ENCODE measurements around the gene NELFCD.

Gene NELFCD

DNA sequence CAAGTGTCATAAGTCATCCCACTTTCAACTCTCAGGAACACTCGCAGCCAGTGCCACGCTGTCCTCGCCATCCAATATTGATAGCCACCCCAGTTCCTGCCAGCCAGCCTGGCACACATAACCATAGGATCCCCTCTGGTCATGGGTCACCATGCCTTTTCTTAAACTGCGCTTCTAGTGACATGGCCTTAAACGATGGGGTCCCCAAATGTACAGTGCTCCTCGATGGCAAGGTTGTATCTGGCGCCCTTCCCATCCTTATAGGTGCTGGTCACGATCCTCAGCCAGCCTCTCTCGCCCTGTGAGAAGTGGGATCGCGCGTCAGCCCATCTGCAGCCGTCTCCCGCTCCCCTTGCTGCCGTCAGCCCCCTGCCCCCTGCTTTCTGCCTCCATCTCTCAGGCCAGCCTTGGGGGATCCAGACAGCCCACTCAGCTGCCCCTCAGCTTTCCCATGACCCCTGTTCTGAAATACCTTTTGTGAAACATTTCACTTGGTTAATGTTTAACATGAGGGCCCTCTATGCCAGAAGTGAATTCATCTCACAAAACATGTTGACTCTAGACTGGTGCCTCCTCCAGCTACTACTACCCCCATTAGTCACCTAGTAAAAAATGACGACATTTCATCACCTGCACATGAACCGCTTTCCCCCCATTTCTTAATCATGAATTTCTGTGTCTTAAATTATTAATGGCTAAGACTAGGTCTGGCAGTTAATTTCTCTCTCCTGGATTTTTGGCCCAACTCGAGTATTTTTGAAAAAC is 14.6 kb downstream of the NELFCD start:
- no peak for DNase-seq

DNA sequence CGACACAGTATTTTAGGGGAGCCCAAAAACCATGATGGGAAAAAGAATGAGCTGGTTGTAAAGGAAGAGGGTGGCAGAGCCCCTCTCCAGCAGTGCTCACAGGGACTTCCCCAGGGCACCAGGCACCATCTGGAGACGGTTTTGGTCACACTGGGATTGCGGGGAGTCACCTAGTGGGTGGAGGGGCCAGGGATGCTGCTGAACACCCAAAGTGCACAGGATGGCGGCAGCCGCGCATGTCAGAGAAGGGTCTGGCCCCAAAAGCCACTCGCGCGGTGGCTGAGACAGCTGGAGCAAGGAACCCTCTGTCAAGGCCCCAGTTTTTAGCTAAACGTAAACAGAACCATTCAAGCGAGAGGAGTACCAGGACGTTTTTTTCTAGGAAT is 15.2 kb downstream of the NELFCD start:
- no peak for DNase-seq

DNA sequence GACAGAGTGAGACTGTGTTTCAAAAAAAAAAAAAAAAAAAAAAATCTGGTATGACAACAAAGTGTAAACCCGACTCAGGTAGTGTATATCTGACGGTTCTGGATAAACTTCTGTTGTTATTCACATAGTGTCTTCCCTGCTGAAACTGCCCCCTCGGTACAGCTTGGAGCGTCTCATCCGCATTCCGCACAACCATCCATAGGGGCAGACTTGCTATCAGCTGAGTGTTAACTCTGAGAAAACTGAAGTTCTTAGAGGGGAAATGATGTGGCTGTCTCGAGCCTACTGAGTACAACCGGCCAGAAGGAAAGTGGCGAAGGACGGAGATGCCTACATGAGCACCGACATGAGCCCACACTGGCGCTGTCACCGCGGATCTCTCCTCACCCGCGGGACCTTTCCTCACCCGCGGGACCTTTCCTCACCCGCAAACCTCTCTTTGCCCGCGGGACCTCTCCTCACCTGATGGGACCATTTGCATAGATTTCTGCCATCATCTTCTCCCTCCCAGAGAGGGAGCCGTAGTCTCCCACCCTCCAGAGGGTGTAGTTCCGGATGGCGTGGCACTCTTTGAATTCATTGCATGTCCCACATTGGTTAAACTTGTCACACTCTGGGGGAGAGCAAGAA is 16.2 kb downstream of the NELFCD start:
- no peak for DNase-seq

DNA sequence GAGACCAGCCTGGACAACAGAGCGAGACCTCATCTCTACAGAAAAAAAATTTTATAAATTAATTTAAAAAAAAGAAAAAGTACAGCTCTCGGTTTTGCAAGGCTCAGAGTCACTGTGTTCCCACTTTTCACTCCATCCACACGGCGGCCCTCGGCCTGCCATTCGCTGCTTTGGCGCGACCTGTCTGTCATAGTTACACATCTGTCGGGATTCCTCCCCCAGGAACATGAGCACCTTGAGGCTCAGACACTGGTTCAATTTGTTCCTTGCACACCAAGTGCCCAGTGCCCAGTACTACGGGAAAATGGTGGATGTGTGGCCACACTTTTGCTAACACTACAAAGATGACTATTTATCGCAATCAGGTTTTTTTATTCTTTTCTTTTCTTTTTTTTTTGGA is 17.6 kb downstream of the NELFCD start:
- DNase-seq = no peak

DNA sequence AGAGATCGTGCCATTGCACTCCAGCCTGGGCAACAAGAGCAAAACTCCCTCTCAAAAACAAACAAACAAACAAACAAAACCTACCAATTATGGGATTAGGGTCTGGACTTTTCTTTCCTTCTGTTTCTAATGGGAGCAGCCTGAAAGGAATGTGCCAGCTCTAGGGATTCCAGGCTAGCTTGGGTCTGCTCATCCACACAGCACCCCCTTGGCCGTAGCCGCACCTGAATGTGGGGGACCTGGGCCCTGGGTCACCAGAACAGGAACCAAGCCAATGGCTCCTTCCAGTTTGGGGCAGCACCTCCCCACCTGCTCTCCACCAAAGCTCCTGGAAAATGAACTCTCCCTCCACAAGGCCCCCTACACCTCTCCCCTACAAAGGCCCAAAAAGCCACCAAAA is 19.3 kb downstream of the NELFCD start:
- DNase-seq = no peak

DNA sequence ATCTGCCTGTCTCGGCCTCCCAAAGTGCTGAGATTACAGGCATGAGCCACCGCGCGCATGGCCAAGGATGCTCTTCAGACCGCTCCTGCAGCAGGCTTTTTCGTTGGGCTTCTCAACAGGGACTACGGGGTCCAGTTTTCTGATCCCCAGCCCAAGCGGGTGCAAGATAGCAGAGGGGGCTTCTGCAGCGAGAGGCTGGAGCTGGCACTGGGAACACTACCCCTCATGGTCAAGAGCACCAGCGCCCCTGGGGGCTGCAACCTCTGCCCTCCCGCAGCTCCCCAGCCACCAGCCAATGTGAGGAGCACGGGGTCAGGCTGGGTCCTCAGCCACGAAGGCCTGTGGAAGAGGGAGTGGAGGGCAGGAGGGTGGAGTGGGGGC is 20.0 kb downstream of the NELFCD start:
- no peak for DNase-seq

DNA sequence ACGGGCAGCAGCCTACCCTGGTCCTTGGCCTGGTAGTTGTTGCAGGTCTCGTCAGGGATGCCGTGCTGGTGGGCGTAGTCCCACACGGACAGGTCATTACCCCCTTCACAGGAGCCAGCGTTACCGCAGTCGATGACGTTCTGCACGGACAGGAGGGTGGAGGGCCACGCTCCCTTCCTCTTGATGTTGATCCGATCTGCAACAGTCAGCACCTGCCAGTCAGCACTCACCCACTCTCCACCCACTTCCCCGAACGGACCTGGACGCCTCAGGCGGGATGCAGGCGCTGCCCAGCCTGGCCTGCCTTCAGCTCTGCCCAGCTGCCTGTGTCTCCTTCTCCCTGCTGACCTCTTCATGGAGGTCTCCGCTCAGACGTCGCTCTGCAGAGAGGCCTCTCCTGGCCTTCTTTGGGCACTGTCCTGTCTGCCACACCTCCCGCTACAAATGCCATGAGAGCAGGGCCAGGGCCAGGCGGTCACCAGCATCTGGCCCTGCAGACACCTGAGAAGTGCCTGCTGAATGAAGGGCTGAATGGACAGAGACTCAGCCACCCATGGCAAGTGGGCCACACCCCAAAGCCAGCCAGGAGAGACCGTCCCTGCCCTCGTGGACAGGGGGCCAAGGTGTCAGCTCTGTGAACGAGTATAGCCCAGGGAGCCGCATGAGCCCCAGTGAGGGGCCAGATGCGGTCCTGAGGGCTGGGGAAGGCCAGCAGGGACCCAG is 20.6 kb downstream of the NELFCD start:
- DNase-seq = no peak

DNA sequence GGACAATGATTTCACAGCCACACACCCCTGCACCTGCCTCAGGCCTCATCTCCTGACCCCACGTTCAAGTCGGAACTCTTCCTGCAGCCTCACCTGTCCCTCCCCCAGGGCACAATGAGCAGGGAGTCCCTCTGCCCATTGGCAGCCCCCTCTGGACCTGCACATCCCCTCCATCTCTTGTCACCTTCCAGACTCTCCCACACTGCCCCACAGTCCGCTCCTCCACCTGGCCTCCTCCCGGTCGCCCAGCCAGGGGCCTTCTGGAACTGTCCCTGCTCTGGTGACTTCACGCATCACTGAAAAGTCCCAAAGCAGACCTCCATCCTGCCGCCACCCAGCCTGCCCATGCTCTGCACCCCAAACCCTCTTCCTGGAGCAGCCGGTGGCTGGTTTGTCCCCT is 21.3 kb downstream of the NELFCD start:
- DNase-seq = no peak

DNA sequence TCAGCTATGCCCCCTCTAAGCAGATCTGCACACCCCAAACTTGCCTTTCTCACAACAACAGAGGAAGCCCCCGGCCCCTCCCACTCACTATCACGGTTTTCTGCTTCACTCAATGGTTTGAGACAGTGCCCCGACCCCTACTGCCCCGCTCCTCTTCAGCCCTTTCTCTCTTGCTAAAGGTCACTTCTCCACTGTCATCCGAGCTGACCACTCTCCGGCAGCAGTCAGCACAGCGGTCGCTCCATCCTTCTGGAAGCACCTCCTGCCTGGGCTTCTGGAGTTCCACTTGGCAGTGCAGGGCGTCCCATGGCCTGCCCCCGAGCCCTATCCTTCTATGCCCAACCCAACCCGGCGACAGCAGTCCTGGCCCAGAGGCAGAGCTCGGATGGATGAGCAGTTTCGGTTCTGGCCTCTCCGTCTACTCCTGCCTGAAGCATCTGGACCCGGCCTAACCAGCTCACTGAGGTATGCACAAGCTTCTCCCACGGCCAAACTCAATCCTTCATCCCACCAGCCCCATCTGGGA is 21.9 kb downstream of the NELFCD start:
- DNase-seq = no peak

DNA sequence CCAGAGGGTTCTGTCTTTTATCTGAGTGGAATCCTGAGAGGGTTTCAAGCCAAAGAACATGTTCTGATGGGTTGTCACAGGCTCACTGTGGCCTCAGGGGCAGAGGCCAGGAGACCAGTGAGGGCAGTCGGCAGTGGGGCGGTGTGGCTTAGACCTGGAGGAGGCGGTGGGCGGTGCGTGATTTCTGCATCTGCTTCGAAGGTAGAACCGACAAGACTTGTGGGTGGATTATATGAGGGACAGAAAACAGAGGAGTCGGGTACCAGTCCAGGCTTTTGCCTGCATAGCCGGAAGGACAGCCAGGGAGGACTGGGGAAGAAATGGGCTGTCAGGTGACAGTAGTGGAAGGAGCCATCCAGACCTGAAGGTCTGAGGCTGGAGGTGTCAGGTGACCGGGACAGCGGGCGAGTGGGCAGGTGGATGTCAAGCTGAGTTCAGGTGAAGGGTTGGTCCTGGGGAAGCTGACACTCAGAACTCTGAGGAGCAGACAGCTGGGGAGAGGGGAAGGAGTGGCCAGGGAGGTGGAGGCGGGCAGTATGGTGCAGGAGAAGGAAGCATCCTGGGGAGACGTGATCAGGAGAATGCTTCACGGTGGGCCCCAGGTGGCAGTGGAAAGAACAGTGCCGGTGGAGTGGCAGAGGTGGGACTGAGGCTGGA is 22.9 kb downstream of the NELFCD start:
- DNase-seq = no peak

DNA sequence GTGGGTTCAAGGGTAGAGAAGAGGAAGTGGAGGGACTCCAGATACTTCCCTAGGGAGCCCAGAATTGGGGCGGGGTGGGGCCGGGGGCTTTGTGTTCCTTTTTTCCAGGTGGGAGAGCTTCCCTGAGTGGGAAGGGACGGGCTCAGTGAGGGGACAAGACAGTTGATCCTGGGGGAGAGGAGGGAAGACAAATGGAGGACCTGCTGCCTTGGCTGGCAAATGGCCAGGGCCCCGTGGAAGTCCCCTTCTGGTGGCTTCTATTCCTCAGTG is 23.4 kb downstream of the NELFCD start:
- DNase-seq = peak in 1 of 2 donors; percentile 58

DNA sequence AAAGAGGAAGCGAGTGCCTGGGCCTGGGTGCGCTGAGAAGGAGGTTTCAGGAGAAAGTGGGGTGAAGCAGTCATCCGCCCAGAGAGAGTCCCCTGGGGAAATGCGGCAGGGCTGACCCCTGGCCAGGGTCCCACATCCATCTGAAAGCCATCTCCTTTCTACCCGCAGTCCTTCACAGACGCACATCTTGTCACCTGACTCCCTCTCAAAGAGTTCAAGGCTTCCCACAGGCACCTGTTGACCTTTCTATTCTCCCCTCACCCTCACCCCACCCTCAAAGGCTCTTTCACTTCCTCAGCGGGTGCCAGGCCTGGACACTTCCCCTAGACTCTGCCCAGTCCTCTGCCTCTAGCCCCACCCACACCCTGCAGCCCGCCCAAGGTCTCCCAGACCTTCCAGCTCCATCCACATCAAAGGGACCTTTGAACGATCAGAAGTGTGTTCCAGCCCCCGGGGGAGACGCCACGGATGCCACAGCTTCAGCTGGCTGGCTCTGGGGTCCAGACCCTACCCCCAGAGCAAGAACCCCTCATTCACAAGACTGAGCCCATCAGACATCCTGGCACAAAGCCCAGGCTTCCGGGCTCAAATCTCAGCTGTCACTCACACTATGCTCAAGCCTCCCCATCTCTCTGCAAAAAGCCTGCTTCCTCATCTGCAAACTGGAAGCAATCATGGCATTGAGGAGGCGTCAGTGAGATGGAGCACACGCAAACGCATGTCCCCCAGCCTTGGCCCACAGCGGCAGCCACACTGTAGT is 23.9 kb downstream of the NELFCD start:
- peak; percentile 46 to 85 for DNase-seq

DNA sequence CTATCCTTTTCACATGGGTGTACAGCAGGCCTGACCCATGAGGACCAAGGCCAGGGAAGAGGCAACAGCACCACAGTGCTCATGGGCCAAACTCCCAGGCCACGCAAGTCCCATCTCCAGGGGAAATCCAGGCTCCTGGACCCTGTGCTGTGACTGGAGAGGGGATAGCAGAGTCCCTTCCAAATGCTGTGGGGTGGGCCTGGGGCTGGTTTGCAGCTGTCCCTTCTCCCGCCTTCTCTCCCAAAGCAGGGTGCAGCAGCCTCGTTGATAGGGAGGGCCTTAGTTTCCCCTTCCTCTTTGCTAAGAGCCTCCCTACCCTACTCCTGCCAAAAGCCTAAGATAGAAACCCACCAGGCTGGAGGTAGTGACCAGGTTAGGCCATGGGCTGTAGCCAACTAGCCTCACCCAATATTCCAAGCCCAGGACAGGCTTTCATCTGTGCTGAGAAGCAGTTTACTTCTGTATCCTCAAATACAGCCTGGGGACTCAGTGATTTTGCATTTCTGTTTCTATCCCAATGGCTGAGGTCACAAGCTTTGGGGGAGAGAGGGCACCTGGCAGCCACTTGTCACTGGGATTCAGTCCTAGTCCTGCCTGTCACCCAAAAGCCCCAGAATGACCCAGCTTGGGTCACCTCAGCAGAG is 24.6 kb downstream of the NELFCD start:
- DNase-seq = no peak

DNA sequence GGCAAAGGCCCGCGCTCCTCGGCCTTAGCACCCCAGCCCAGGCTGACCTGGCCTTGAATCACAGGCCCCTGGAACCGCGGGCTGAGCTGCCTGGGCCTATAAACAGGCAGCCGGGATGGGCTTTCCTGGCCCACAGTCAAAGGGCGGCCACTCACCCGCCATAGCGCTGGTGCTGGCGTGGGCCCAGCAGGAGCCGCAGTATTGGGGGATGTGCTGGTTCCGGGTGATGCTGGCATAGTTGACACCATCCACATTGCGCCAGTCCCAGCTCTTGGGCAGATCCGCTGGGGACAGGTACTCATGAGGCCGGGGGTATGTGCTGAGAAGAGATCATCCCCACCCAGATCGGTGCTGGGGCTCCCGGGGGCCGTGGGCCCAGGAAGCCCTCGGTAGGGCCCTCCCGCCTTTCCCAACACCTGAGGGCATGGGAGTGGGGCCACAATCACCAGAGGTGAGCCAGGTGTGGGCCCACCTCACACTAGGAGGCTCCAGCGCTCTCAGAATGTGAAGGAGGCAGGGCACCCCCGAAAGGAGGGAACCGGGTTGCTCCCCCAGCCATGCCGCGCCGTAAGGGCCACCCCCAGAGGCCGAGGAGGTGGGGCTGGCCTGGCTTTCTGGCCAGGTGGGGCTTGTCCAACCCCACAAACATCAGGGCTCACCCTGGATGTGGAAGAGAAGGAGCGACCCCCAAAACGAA is 25.3 kb downstream of the NELFCD start:
- no peak for DNase-seq

DNA sequence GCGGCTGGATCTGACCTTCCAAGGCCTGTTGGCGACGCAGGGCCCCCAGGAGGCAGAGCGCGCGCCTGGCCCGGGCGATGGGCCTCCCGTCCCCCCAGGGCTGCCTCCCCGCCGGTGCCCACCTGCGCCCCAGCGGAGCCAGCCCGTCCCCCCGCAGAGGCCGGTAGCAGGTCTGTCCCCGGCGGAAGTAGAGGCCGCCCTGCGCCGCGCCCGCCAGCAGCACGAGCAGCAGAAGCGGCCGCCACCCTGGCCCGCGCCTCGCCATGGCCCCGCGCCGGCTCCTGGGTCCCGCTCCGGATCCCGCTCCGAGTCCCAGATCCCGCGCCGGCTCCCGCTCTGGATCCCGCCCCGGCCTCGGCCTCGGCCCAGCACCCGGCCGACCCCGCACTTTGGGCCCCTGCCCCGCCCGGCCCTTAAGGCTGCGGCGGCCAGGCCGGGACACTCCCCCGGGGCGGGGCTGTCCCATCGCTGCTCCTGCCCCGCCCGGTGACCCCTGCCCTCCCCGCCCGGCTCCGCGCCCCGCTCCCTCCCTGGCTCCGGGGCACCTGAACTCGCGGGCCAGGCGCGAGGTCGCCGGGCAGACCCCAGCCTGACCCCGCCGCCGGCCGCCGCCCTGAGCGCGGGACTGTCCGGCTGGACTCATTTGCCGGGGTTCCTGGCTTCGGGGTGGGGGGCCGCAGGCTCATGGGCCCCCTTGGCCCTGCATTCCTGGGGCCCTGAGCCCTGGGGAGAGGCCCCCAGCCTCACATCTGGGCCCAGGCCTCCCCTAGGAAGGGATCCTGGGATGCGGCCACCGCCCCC is 26.0 kb downstream of the NELFCD start, which contains the start of gene CTSZ:
TSS of gene CTSZ (minus strand) at position 391 of the 801 bp plus-strand sequence. CDS start at position 265, 126 bp downstream.
- peak; percentile 45 to 63 for DNase-seq

DNA sequence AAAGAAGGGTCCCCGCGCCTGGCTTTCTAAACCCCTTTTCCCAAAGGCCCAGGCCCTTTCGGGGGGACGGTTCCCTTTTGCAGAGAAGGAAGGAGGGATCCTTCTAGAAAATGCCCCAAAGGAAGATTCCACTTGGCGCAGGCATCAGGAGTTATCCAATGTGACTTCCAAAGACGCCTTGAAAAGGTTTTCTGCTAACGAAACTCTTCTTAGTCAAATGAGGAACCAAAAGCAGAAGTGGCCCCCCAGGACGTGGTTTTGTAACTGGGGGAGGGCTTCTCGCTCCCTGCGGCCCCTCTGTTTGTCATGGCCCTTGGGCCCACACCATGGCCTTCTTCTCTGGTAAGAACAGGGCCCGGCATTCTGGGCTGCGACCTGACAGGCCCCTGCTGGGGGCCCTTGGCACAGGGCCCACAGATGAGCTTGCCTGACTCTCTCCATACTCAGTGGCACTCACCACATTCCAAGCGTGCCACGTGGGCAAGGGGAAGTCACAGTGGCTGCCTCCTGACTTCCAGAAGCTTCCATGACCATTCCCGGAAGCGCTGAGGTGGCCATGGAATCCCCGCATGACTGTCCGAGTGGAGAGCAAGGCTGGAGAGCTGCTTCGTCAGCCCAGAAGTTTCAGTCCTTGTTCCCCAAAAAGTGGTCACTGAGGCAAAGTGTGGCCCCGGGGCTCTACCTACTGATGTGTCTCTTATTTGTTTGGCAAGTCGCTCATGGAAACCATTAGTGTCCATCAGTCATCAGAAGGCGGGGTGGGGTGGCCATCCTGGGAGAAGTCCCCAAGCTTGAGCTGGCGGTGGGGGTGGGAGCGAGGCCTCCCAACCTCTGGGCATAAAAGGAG is 26.8 kb downstream of the NELFCD start:
- peak; percentile 31 to 82 for DNase-seq

DNA sequence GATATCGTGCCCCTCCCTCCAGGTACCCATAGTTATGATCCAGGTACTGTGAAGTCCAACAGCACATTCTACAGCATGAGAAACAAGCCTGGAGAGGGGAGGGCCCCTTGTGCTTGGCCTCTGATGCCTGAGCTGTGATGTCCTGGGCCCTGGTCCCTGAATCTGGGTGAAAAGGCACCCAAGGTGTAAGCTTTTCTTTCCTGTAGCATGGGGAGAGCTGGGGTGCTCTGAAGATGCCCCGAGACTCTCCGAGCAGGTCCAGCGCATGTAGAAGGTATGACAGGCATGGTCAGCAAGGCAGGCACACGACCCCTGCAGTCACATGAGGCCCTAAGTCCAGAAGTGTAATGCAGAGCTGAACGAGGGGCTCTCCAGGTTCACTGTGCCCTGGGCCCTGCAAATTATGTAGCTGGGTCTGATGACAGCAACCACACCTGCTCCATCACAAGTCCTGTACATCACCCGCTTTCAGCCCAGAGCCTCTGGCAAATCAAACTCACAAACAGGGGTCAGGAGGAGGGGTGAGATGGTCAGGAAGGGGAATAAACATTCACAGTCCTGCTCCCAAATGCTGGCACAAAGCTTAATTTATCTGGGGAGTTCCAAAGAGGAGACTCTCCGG is 27.8 kb downstream of the NELFCD start:
- no peak for DNase-seq

DNA sequence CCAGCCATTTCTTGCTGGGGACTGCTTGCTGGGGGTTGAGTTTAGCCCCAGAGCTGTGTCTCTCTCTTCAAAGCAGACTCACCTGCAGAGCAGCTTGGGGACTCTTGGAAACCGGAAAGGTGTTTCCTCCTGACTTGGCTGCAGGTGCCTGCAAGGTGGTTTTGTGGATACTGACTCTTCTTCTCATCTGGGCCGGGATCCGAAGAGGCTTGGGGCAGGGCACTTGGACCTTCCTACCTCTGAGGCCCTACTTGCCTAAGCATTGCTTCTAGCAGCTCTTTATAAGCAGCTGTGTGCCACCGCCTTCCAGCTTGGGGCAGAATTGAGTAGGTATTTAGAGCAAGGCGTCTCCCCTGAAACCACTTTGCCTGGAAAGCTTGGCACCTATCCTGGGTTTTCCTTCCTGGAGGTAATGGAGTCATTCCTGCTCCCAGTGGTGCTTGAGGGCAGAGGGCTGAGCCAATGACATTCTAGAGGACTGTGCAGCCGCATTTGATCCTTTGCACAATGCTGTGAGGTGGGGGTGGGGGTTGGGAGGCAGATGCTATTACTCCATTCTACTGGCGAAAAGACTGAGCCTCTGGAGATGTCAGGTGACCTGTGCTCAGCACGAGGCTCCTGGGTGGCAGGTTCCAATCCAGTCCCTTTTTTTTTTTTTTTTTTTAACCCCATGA is 29.4 kb downstream of the NELFCD start:
- no peak for DNase-seq
